Astrocyte (in vitro differentiated cells and primary cell): Measurements from ENCODE around the gene SLAMF8.

Source experiments
- EZH2 ChIP-seq: IDR thresholded peaks from 2 replicates; pipeline ENCODE4 v1.6.1; 2012; ENCODE audit warnings: mild to moderate bottlenecking, low read length, inconsistent platforms; ENCODE audit not compliant: insufficient read depth
- TF ChIP-seq, protein P1 (sequence below): IDR thresholded peaks from 2 replicates; pipeline ENCODE4 v1.5.1; 2011; ENCODE audit warnings: low read depth, mild to moderate bottlenecking, inconsistent platforms, low read length, moderate library complexity; ENCODE audit not compliant: insufficient read depth

DNA sequence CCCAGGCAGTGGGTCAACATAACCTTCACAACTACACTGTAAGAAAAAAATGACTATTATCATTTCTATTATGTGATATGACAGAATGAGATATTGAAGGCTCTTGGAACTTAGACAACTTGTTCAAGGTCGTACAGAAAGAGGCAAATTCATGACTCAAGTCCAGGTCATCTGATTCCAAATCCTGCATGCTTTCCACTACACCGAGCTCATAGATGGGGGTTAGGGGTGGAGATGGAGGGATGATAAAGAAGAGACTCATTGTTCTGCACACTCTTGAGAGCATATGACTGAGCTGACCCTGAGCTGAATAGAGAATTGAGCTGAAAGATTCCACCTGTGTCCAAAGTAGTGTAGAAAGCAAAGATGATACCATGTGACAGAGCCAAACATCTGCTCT is 21.7 kb upstream of the SLAMF8 start:
- TF ChIP-seq, protein P1, sequence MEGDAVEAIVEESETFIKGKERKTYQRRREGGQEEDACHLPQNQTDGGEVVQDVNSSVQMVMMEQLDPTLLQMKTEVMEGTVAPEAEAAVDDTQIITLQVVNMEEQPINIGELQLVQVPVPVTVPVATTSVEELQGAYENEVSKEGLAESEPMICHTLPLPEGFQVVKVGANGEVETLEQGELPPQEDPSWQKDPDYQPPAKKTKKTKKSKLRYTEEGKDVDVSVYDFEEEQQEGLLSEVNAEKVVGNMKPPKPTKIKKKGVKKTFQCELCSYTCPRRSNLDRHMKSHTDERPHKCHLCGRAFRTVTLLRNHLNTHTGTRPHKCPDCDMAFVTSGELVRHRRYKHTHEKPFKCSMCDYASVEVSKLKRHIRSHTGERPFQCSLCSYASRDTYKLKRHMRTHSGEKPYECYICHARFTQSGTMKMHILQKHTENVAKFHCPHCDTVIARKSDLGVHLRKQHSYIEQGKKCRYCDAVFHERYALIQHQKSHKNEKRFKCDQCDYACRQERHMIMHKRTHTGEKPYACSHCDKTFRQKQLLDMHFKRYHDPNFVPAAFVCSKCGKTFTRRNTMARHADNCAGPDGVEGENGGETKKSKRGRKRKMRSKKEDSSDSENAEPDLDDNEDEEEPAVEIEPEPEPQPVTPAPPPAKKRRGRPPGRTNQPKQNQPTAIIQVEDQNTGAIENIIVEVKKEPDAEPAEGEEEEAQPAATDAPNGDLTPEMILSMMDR: no peak
- TF ChIP-seq EZH2: no peak
